ENCODE data around the gene SYNGR1. TPM values are rescaled to one million over a fixed set of nuclear protein-coding genes. Genes with fewer than 3 reads are reported as not detected.

SYNGR1 gene
- total RNA-seq, 1 donor from 2014 or later = 11.0 TPM

DNA sequence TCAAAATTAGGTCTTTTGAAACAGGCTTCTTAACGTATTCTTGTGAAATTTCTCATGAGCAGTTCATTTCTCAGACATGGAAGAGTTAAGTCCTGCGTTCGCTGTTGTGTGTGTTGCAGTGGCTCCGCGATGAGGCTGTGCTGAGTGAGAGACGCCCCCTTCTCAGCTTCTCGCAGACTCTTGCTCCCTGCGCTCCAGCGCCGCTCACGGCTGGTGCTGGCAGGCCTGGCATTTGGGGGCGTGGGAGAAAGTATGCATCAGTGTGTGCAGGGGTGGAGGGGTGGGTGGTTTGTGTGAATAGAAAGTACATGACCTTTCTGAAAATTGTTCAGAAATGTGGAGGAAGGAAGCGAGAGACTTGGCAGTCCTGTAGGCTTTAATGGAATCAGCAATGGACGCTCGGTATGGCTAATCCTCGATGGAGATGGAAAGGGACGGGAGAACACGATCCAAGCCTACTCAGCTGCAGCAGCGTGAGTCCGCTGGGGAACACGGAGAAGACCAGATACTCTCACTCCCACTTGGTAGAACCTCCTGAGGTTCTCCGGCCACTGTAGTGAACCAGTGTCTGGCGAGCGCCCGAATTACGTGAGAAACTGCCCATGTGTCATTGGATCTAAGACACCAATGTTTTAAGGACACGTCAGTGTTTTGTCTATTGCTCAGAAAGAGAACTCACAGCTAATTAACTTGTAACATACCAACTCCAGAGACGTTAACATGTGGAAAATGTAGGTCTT, 55.7 kb downstream of the SYNGR1 start:
- Histone ChIP-seq H2AFZ (replicated peaks) (no peak overlapping the region), H3K36me3 (no peaks in the 10 kb centered on the region), H4K20me1 (ENCODE audit: low read depth) (peaks cover 14% of the 10 kb centered on the region), H3F3A (ENCODE audit: low read depth) (no peaks in the 10 kb centered on the region), H3K4me1 (peaks cover 6% of the 10 kb centered on the region), H3K4me2 (no peak overlapping the region), H3K79me2 (ENCODE audit: low read depth) (peaks cover 52% of the 10 kb centered on the region), H3K27me3 (no peaks in the 10 kb centered on the region), H3K9ac (peak overlapping the region; percentile 37), H3K27ac (no peak overlapping the region), H3K4me3 (no peak overlapping the region), H3K9me3 (ENCODE audit: low read depth) (no peaks in the 10 kb centered on the region)
- H3K4me1 Mint-ChIP-seq = peaks cover 24% of the 10 kb centered on the region
- no peaks in the 10 kb centered on the region for H3K9me3 Mint-ChIP-seq
- H3K27ac Mint-ChIP-seq = peak overlapping the region; percentile 59
- H3K27me3 Mint-ChIP-seq (ENCODE audit: insufficient read depth, low read depth) = peaks cover 5% of the 10 kb centered on the region
- no peak overlapping the region for H3K4me3 Mint-ChIP-seq
- TF ChIP-seq, protein P1, sequence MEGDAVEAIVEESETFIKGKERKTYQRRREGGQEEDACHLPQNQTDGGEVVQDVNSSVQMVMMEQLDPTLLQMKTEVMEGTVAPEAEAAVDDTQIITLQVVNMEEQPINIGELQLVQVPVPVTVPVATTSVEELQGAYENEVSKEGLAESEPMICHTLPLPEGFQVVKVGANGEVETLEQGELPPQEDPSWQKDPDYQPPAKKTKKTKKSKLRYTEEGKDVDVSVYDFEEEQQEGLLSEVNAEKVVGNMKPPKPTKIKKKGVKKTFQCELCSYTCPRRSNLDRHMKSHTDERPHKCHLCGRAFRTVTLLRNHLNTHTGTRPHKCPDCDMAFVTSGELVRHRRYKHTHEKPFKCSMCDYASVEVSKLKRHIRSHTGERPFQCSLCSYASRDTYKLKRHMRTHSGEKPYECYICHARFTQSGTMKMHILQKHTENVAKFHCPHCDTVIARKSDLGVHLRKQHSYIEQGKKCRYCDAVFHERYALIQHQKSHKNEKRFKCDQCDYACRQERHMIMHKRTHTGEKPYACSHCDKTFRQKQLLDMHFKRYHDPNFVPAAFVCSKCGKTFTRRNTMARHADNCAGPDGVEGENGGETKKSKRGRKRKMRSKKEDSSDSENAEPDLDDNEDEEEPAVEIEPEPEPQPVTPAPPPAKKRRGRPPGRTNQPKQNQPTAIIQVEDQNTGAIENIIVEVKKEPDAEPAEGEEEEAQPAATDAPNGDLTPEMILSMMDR (IDR thresholded peaks at IDR 0.05) = no peak
- TF ChIP-seq EZH2phosphoT487 (IDR thresholded peaks at IDR 0.05) (no peak), EZH2 (IDR thresholded peaks at IDR 0.05) (no peak)
- peaks cover 15% of the 10 kb centered on the region for H3K36me3 Mint-ChIP-seq
- DNase-seq (ENCODE audit: low spot score) = peak; percentile 18

DNA sequence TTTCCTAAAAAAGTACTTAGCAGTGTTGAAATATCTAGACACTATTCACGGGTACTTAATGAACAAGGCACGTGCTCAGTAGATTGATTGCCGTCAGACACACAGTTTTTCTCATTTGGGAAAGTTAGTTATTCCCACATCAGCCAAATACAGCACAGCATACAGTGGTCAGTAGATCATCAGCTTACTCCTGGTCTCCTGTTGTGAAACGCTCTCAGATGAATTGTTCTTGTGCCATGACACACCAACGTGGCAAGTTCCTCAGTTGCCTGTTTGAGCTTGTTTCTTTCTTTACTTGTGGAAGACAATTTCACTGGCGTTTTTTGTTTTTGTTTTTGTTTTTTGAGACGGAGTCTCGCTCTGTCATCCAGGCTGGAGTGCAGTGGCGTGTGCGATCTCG, 58.4 kb downstream of the SYNGR1 start:
- Histone ChIP-seq H3K36me3 (no peaks in the 10 kb centered on the region), H3K27ac (no peak overlapping the region), H3K4me2 (no peak overlapping the region), H3K79me2 (ENCODE audit: low read depth) (peaks cover 37% of the 10 kb centered on the region), H2AFZ (replicated peaks) (no peak overlapping the region), H3K27me3 (no peaks in the 10 kb centered on the region), H3K9me3 (ENCODE audit: low read depth) (no peaks in the 10 kb centered on the region), H3K9ac (no peak overlapping the region), H3K4me3 (no peak overlapping the region), H4K20me1 (ENCODE audit: low read depth) (peaks cover 19% of the 10 kb centered on the region), H3F3A (ENCODE audit: low read depth) (no peaks in the 10 kb centered on the region), H3K4me1 (peaks cover 6% of the 10 kb centered on the region)
- H3K27me3 Mint-ChIP-seq (ENCODE audit: insufficient read depth, low read depth) = peaks cover 2% of the 10 kb centered on the region
- no peak overlapping the region for H3K4me3 Mint-ChIP-seq
- TF ChIP-seq EZH2phosphoT487 (IDR thresholded peaks at IDR 0.05) (no peak), EZH2 (IDR thresholded peaks at IDR 0.05) (no peak)
- TF ChIP-seq, protein P1 (IDR thresholded peaks at IDR 0.05) = no peak
- DNase-seq (ENCODE audit: low spot score) = no peak
- no peak overlapping the region for H3K27ac Mint-ChIP-seq
- H3K36me3 Mint-ChIP-seq = peaks cover 7% of the 10 kb centered on the region
- peaks cover 19% of the 10 kb centered on the region for H3K4me1 Mint-ChIP-seq
- no peaks in the 10 kb centered on the region for H3K9me3 Mint-ChIP-seq

DNA sequence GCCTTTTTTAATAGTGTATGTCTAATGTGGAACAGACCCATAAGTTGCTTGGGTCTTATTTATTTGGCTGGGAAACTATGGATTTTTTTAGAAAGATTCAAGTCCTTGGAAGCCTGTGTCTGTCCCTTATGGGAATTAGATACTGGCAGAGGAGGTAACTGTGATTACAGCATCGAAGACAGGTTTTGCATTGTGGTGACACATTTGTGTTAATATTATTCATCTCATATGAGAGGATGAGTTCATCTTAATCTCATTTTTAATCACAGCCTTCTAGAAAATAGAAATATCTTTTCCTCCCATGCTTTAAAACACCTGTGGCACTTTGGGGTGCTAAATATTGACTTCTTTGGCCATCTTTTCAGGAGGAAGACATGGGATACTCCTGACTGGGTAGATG, 59.0 kb downstream of the SYNGR1 start:
- Mint-ChIP-seq H3K36me3 (peaks cover 4% of the 10 kb centered on the region), H3K27ac (no peak overlapping the region), H3K27me3 (ENCODE audit: insufficient read depth, low read depth) (no peaks in the 10 kb centered on the region), H3K9me3 (no peaks in the 10 kb centered on the region), H3K4me1 (peaks cover 21% of the 10 kb centered on the region), H3K4me3 (no peak overlapping the region)
- H3K36me3 ChIP-seq = no peaks in the 10 kb centered on the region
- peaks cover 6% of the 10 kb centered on the region for H3K4me1 ChIP-seq
- H2AFZ ChIP-seq (replicated peaks) = no peak overlapping the region
- no peaks in the 10 kb centered on the region for H3F3A ChIP-seq (ENCODE audit: low read depth)
- H3K27ac ChIP-seq = no peak overlapping the region
- H3K27me3 ChIP-seq = no peaks in the 10 kb centered on the region
- H3K9ac ChIP-seq = no peak overlapping the region
- H3K4me3 ChIP-seq = no peak overlapping the region
- TF ChIP-seq EZH2 (IDR thresholded peaks at IDR 0.05) (no peak), EZH2phosphoT487 (IDR thresholded peaks at IDR 0.05) (no peak)
- TF ChIP-seq, protein P1 (IDR thresholded peaks at IDR 0.05) = no peak
- H4K20me1 ChIP-seq (ENCODE audit: low read depth) = peaks cover 22% of the 10 kb centered on the region
- DNase-seq (ENCODE audit: low spot score) = no peak
- peaks cover 36% of the 10 kb centered on the region for H3K79me2 ChIP-seq (ENCODE audit: low read depth)
- no peak overlapping the region for H3K4me2 ChIP-seq
- no peaks in the 10 kb centered on the region for H3K9me3 ChIP-seq (ENCODE audit: low read depth)
